NCI-H1417 (cell line): ENCODE results near the gene SLC46A1.
"Not testable (repeated sequence)": the region's sequence is repeated elsewhere in the genome, so short reads cannot be mapped to it uniquely, and the experiment has no call there.

Source experiments
- DNase-seq, 3 experiments: peaks; one replicate each; lab custom pipeline; 2025; lab: John Stamatoyannopoulos, UW

SLC46A1 gene

DNA sequence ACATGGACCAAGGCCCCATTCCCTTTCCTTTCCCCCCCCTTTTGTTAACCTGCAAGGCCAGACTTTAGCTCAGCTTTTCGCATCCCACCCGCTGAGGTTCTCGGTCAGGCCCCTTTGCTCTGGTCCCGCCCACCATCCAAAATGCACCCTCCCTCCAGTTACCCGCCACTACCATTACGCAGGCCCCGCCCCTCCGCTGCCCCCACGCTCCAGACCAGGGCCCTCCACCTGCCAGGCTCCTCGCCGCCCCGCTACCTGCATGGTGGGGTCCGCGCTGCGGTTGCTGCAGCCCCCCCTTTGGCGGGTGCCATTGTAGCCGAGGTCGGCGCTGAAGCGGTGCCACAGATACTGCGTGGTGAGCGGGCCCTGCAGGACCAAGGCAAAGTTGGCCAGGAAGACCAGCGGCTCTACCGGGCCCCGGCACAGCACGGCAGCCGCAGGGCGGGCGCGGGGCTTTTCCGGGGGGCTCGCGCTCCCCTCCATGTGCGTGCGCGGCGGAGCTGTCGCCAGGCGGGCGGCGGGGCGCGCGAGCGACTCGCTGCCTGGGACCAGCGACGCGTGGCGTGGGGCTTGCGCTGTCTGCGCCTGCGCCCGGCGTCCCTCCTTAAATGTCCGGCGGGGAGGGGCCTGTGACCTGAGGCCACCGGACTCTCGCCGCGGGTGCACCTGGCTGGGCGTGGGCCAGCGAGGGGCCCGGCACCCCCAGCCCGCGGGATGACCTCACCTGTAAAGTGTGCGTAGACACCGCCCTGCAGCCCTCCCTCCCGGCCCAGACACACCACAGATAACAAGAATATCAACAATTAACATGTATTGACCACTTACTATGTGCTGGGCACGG, at the start of gene SLC46A1:
SLC46A1 (minus strand) TSS at position 581 of the 841 bp plus-strand sequence; CDS start at position 483, 98 bp downstream.
- peak; percentile 54 to 87 (median 85) for DNase-seq

DNA sequence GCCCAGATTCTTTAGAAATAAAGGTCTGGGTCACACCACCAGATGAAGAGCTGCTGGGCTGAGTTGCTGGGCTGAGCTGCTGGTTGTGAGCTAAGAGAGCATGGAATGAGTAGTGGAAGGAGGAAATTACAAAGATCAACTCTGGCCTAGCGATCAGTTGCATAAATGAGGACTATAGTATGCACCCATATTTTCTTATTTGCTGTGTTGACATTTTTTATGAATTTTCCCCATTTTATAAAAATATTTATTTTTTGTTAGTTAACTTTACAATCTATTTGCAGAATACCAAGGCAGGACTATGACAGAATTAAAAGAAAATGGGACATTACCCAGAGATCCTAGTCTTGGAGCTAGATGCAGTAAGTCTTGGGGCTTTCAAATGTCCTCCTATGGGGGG, 43.8 kb upstream of the SLC46A1 start:
- DNase-seq, result no peak

DNA sequence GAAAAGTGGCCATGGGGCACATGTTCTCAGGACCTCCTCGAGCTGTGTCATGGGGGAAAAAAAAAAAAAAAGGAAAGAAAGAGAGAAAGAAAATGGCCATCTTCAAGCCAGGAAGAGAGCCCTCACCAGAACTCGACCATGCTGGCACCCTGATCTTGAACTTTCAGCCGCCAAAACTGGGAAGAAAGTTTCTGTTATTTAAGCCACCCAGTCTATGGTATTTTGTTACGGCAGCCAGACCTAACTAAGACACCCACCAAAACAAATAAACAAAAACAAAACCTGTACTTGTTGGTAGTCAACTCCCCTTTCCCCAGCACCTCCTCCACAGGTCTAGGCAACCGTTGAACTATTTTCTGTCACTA, 41.4 kb upstream of the SLC46A1 start:
- DNase-seq, result no peak

DNA sequence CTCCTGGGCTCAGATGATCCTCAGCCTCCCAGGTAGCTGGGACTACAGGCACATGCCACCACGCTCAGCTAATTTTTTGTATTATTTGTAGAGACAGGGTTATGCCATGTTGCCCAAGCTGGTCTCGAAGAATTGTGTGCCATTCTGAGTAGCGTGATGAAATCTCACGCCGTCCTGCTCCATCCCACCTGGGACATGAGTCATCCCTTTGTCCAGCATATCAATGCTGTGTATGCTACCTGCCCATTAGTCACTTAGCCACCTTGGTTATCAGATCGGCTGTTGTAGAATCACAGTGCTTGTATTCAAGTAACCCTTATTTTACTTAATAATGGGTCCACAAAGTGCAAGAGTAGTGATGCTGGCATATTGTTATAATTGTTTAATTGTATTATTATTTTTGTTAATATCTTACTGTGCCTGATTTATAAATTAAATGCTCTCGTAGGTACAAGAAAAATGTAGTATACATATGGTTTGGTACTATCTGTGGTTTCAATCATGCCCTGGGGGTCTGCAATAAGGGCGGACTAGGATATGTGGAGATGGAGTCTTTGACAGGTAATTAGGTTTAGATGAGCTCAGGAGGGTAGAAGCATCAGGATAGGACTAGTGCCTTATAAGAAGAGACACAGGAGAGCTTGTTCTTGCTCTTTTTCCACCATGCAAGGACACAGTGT, 40.8 kb upstream of the SLC46A1 start:
- DNase-seq, result no peak

DNA sequence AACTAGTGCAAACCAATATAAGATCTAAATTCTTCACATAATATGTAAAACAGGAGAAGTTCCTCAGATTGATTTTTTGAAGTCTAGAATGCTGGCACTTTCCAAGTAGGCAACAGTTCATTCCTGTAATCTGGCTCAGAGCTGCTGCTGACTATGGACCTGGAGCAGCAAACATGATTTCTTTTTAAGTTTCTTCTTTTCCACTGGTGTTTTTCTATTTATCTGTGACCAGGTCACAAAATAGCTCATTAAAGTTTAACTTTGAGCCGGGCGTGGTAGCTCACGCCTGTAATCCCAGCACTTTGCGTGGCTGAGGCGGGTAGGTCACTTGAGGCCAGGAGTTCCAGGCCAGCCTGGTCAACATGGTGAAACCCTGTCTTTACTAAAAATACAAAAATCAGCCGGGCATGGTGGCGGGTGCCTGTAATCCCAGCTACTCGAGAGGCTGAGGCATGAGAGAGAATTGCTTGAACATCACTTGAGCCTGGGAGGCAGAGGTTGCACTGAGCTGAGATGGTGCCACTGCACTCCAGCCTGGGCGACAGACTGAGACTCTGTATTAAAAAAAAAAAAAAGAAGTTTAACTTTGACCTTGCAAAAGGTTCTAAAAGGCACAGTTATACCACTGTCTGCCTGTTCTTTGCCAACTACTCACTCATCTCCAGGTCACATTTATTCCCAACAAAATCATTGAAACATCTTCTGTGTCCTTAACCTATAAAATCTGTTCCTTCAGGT, 38.1 kb upstream of the SLC46A1 start:
- no peak for DNase-seq

DNA sequence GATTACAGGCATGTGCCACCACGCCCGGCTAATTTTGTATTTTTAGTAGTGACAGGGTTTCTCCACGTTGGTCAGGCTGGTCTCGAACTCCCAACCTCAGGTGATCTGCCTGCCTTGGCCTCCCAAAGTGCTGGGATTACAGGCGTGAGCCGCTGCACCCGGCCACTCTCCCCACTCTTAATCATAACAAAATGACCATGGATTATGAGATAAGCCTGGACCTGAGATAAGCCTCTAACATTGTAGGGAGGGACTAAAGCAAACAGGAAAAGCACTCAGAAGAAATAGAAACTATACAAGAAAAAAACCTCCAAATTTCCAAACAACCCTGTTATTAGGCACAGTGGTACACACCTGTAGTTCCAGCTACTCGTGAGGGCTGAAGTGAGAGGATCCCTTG, 28.3 kb upstream of the SLC46A1 start:
- not testable (repeated sequence) for DNase-seq

DNA sequence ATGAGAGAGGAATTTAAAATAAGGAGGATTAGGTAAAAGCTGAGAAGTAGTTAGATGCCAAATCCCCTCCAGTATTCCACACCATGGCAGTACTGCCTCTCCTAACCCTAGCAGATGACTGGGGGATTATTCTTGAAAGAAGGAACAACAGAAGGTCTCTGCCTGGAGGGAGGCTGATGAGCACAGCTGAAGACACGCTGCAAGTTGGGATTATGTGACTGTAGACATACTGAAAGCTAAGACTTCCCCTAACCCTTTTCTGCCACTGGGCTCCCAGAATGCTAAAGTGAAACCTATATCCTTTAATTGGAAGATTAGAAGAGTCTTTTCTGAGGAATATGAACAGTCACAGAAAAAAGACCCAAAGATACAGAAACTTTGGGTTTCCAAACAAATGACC, 27.7 kb upstream of the SLC46A1 start:
- no peak for DNase-seq

DNA sequence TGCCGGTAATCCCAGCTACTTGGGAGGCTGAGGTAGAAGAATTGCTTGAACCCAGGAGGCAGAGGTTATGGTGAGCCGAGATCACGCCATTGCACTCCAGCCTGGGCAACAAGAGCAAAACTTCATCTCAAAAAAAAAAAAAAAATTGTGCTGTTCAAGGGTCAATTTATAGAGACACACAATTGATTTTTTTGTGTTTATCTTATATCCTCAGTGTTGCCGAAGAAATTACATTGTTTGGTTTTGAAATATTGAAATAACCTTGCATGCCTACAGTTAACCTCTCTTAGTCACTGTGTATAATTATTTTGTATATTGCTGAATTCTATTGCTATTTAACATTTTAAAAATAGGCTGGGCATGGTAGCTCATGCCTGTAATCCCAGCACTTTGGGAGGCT, 22.0 kb upstream of the SLC46A1 start:
- peak in 1 of 3 experiments; percentile 46 for DNase-seq

DNA sequence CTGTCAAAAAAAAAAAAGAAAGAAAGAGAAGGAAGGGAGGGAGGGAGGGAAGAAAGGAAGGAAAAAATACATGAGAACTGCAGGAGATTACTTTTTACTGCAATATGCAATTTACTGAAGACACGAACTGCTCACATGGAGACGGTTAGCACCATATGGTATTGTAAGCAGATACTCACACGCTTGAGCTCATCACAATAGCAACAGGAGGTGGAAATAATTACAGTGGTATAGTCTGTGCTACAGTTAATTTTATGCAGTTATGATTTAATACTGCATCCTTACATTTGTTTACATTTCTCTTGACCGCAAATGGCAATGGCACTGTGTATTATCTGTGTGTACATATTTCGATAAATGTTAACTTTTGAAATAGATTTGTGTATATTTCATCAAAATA, 21.4 kb upstream of the SLC46A1 start:
- DNase-seq, result peak; percentile 55 to 92 (median 59)

DNA sequence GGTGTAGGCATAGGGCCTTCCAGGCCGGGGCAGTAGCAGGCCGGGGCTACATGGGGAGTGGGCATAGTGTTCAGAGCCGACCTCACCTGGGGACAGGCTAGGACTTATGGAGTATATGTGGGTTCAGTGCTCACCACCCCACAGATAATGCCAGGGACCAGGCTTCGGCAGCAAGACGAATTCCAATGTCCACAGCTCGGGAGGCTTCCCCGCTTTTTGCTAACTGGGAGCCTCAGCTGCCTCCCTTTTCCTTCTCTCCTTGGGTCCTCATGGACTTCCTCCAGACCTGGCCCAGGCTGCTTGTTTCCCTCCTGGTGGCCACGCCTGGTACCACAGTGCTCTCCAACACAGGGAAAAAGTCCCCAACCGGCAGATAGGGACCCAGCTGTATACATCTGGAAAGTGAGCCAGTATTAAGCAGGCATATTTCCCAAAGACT, 20.1 kb upstream of the SLC46A1 start:
- peak in 1 of 3 experiments; percentile 6 for DNase-seq

DNA sequence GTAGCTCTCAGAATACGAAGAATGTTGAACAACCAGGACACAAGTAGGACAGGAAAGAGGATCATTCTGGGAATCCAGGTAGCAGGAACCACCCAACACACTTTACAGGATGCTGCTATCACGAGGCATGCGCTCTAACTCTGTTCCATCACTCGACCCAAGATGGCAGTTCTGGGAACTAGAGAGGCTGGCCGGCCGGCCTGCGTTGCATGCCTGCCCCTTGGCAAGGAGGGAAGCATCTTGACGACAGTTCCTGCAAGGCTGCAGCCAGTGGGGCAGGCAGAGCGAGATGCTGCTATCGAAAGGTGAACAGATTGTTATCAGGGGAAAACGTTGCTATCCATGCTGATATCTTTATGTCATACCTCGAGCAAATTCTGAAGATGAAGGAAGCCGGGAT, 19.2 kb upstream of the SLC46A1 start:
- DNase-seq, result no peak

DNA sequence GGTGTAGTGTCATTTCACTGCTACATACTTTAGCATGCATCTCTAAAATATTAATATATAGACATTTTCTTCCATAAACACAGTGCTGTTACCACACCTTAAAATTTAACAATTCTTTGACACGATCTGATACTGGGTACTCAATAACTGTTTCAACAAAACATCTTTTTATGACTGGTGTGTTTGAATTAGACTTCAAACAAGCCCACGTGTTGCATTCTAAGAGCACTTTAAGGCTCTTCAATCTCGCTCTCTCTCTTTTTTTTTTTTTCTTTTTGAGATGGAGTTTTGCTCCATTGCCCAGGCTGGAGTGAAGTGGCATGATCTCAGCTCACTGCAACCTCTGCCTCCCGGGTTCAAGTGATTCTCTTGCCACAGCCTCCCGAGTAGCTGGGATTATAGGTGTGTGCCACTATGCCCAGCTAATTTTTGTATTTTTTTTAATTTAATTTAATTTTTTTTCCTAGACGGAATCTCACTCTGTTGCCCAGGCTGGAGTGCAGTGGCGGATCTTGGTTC, 15.8 kb upstream of the SLC46A1 start:
- DNase-seq, result peak in 2 of 3 experiments; percentile 51 to 86

DNA sequence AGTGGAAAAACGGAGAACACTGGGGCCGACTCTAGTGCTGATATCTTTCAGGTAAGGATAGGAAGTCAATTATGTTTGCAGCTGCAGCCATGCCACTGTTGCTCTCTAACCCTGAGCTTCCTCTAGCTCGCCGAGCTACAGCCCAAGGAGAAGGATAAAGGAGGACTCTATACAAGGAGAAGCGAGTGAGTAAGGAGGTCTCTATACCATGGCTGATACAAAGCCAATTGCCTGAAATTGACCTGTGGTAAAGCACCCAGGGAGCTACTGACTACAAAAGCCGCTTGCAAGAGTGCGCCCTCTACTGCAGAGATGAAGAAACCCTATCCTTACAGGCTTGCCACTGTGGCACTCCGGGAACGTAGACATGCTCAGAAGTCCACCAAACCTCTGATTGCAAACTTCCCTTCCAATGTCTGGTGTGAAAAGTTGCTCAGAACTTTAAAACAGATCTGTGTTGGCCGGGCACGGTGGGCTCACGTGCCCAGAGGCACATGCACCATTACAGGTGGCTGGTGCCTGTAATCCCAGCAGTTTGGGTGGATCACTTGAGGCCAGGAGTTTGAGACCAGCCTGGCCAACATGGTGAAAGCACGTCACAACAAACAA, 10.8 kb upstream of the SLC46A1 start:
- peak; percentile 47 to 80 (median 58) for DNase-seq

DNA sequence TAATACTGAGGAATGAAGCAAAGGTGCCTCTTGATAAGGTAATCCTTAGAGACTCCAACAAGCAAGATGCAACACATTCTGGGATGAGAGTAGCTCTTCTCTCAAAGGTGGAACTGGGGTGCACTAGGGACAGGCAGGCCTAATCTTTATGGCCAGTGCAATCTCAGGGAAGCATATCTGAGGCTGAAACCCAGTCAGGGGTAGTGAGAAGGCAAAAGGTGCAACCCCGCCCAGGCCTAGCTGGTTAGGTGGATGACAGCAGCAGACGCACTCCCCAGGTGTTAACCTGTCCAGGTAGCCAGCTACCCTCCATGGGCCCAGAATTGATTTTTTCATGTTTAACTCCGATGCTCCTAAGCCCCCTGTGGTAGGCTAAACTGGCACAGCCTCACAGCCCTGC, 9.9 kb upstream of the SLC46A1 start:
- DNase-seq, result no peak

DNA sequence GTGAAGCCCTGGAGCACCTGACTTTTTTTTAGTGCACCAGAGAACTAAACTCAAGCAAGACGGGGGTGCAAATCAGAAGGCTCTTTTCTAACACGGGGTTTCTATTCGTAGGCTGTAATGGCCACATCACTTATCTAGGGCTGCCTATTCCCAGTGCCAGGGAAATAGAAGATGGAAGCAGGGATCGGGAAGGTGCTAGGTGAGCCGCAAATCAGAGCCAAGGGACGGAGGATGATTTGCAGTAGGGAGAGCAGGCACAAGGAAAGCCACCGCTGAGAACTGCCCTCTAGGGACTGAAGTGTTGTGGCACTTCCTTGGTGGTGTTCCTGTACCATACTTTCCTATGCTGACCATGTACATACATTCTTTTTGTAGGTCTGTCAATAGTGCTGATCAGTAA, 7.8 kb upstream of the SLC46A1 start:
- no peak for DNase-seq

DNA sequence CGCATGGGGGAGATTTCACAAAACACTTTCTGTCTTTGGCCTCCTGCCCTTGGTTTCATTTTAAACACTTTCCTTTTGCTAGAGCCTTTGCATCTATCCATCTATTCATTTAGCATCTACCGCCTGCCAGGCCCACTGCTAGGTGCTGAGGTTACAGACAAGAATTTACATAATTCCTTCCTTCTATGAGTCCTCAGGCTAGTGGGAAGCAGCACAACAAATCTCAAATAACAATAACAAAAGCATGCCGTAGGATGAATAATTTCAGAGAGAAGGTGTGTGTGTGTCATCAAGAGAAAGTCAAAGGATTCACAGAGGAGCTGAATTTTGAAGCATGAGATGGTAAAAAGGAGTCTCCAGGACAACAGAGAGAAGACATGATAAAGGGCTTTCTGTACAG, 6.1 kb upstream of the SLC46A1 start:
- no peak for DNase-seq

DNA sequence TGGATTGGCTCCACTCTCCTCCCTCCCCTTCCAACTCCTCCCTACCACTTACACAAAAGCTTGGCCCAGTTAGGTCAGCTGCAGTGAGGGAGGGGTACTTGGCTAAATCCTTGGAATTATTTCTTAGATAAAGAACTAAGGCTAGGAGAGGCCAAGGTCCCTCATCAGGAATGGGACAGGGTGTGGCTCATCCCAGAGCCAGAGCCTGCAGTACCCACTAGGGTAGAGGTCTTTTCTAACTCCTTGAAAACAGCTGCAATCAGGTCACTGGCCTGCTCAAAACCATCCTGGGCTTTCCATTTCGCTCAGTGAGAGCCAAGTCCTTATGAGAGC, 1.9 kb upstream of the SLC46A1 start:
- DNase-seq, result no peak

DNA sequence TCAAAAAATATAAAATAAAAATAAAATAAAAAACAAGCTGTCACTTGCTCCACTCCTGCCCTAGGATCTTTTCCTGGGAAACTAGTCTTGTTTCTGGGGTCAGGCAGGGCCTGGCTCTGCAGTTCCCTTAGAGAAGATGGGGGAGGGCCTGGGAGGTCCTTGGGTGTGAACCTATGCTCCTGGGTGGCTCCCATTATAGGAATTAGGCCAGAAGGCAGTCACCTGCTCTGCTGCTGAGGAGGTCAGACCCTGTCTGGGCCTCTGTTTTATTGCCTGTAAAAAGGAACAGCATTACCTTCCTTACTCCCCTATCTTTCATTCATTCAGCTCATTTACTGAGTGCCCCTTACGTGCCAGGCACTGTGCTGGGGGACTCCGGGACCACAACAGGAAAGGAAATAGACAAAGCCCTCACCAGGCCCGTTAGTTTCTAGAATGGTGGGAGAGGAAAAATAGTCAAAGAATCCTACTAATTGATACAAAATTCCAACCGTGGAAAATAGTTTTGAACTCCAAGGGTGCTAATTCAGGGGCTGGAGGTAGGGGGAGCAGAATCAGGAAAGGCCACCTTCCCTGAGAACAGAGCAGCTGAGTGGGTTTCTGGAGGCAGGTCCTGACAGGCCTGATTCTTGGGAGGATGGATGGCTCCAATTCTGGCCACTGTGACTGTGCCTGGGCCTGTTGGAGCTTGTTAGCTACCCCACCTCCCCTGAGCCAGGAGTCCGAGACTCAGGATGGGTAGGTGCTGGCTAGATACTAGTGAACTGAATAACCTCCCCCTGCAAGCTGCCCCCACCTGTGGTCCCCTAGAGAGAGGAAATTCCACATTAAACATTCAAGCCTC, 1.3 kb upstream of the SLC46A1 start:
- peak; percentile 61 to 95 (median 85) for DNase-seq

DNA sequence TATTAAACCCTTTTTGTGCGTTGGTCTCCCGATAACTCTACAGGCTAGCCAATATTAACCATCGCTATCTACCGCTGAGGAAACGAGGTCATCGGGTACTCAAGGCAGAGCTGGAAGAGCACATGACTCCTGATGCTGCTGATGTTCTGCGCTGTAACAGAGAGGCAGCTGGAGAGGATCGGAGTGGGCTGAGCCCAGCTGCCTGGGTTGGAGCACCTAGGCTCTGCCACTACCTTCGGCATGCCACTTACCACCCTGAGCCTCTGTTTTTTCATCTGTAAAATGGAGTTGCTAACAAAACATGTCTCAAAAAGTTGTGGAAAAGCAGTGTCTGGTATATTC, 432 bp upstream of the SLC46A1 start:
- DNase-seq, result peak in 2 of 3 experiments; percentile 61 to 85

DNA sequence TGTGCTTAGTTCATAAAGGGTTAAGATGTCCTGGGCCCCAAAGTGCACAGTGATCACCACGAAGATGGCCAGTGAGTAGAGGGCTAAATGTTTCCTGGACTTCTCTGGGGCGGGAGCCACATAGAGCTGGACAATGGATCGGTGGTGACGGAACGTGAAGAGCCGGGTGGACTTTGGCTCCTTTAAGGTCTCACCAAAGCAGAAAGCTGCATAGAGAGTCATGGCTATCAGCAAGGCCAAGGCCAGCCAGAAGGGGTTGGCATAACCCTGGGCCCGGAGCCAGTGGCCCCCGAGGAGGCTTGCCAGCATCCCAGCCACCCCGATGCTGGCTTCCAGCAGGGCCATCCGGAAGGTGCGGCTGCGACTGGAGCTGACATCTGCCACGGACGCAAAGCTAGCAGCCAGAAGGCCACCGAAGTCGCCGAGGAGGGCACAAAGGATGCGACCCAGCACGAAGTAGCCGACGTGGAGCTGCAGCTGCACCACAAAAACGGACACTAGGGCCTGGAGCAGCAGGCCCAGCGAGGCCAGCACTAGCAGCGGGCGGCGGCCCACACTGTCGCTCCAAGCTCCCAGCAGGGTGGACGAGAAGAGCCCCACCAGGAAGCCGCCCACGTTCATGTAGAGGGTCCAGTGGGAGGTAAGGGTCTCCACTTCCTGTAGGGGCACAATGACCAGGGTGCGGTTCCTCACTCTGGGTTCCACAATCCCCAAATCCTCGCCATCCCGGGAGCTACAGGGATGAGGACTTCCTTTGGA, 1.0 kb downstream of the SLC46A1 start:
- peak in 2 of 3 experiments; percentile 72 to 74 for DNase-seq

DNA sequence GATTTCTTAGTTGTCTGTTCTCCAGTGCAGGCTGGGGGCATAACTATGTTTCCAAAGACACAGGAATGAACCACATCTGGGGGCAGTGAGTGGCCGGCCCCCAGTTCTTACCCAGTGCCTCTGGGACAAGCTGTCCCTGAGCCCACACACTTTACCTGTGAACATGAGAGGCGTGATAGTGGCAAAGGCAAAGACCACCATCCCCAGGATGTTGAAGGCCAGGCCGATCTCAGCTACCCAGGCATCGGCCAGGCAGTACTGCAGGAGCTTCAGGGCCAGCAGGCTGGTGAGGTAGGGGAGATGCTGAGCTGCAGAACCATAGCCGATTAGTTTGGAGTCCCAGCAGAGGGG, 1.6 kb downstream of the SLC46A1 start:
- DNase-seq, result no peak
